Measurements from ENCODE around the gene CORO7.

The CORO7 gene

DNA sequence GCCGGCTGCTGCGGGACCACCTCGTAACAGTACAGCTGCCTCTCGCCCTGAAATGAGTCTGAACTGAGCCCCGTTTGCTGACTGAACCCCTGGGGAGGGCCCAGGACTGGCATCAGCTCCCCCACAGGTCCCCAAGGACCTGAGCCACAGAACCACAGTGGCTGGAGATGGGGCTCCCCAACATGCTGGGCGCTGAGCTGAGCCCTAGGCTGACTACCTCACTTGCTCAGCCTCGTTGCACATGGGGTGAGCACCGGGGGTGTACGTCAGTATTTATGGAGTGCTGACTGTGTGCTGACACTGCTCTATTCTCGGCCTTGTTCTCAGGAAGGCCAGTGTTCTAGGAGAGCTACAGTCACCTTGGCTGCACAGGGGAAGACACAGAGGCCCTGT lies 51.4 kb downstream of the CORO7 start:
- peak; percentile 48 for DNase-seq (ENCODE audit: extremely low spot score)
- TF ChIP-seq, protein P1, sequence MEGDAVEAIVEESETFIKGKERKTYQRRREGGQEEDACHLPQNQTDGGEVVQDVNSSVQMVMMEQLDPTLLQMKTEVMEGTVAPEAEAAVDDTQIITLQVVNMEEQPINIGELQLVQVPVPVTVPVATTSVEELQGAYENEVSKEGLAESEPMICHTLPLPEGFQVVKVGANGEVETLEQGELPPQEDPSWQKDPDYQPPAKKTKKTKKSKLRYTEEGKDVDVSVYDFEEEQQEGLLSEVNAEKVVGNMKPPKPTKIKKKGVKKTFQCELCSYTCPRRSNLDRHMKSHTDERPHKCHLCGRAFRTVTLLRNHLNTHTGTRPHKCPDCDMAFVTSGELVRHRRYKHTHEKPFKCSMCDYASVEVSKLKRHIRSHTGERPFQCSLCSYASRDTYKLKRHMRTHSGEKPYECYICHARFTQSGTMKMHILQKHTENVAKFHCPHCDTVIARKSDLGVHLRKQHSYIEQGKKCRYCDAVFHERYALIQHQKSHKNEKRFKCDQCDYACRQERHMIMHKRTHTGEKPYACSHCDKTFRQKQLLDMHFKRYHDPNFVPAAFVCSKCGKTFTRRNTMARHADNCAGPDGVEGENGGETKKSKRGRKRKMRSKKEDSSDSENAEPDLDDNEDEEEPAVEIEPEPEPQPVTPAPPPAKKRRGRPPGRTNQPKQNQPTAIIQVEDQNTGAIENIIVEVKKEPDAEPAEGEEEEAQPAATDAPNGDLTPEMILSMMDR (IDR thresholded peaks at IDR 0.05; ENCODE audit: control extremely low read depth, extremely low read depth, low read depth, missing control alignments) = no peak
- ChIA-PET POLR2A (interaction anchor here (0.6 kb wide), 1 partner anchor 733 kb away, joined by 3 read pairs; the partner anchor contains the start of gene EEF2KMT), CTCF (interaction anchor here (1.0 to 3.1 kb wide), 5 partner anchors 13 to 56 kb away, joined by 3 to 21 read pairs (median 3); partner anchors contain the start of gene PAM16)

DNA sequence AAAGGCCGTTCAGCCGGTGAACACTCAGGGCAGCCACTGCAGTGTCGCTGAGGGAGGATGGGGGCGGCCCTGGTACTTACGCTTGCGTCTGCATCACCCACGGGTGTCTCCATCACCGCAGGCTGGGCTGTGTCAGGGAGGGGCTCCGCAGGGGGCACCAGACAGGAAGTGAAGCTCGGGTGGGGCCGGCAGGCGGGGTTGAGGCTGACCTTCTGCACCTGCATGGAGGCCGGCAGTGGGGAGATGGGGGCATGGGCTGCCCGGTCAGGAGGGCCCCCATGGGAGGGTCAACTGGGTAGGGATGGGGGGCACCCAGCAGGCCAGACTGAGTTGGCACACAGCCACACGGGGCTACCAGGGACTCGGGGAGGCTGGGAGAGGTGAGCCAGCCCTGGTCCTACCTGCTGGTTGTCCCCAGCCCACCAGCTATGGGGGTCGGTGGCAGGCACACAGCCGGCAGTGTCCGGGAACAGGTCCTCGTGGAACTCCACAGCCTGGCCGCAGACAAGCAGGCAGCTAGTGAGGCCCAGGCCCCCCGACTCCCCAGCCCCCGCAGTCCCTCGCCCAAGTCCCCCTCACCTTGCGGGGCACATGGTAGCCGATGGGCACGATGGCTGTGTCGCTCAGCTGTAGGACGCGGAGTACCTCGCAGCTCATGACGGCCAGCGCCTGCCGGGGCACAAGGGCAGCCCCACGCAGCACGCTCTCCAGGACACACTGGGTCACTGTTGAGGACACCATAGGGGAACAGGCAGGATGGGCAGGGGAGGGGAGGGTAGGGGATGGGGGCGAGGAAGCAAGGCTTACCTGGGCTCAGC lies 52.0 kb downstream of the CORO7 start:
- CTCF ChIA-PET = interaction anchor here (1.0 to 3.1 kb wide), 4 partner anchors 14 to 55 kb away, joined by 3 to 21 read pairs (median 3); no protein-coding TSS in a partner anchor
- DNase-seq (ENCODE audit: extremely low spot score) = no peak
- POLR2A ChIA-PET = interaction anchor here (0.6 kb wide), 1 partner anchor 734 kb away, joined by 3 read pairs; the partner anchor contains the start of gene EEF2KMT
- TF ChIP-seq, protein P1 (IDR thresholded peaks at IDR 0.05; ENCODE audit: control extremely low read depth, extremely low read depth, low read depth, missing control alignments) = no peak

DNA sequence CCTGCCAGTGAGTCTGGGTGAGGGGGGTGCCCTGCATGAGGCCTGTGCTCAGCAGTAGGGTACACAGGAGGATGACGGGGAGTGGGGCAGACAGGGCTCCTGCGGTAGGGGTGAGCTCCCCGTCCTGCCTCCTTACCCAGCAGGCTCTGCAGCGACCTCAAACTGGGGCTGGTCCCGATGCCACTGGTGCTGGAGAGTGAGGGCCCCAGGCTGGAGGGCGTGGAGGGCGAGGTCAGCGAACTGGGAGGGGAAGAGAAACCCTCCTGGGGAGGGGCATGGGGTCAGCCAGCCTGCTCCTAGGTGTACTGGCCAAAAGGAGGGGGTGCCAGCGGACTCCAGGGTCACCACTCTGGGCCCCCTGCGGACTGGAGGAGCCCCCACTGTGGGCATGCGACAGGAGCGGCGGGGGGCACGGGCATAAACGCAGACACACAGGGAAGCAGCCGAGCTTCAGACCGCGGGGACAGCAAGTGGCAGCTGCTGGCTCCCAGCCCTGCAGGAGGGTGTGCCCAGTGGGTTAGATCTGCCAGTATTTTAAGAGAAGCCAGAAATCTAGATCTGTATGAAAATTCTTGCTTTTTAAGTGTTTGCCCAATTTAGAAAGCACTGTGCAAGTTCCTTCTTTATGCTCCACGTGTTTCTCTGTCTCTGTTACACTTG lies 53.8 kb downstream of the CORO7 start:
- TF ChIP-seq, protein P1 (IDR thresholded peaks at IDR 0.05; ENCODE audit: control extremely low read depth, extremely low read depth, low read depth, missing control alignments) = no peak
- ChIA-PET CTCF (interaction anchor here (1.1 to 5.2 kb wide), 2 partner anchors 9 to 40 kb away, joined by 3 to 64 read pairs; no protein-coding TSS in a partner anchor), POLR2A (no interaction called here)
- no peak for DNase-seq (ENCODE audit: extremely low spot score)

DNA sequence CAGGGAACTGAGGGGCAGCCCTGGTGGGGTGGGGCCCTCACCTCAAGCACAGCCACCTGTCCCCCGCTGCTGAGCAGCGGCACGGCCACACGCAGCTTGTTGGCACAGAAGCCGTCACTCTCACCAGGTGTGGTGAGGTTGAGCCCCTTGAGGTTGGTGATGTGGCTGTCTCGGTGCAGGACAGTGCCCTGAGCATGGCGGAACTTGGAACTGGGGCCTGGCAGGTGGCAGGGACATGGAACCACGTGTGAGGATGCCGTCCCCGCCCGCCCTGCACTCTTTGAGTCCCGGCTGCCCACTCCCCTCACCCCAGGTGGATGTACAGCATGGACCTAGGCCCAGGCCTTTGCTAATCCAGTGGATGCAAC lies 54.5 kb downstream of the CORO7 start:
- ChIA-PET CTCF (interaction anchor here (5.2 kb wide), 1 partner anchor 41 kb away, joined by 64 read pairs; no protein-coding TSS in a partner anchor), POLR2A (no interaction called here)
- TF ChIP-seq, protein P1 (IDR thresholded peaks at IDR 0.05; ENCODE audit: control extremely low read depth, extremely low read depth, low read depth, missing control alignments) = no peak
- no peak for DNase-seq (ENCODE audit: extremely low spot score)

DNA sequence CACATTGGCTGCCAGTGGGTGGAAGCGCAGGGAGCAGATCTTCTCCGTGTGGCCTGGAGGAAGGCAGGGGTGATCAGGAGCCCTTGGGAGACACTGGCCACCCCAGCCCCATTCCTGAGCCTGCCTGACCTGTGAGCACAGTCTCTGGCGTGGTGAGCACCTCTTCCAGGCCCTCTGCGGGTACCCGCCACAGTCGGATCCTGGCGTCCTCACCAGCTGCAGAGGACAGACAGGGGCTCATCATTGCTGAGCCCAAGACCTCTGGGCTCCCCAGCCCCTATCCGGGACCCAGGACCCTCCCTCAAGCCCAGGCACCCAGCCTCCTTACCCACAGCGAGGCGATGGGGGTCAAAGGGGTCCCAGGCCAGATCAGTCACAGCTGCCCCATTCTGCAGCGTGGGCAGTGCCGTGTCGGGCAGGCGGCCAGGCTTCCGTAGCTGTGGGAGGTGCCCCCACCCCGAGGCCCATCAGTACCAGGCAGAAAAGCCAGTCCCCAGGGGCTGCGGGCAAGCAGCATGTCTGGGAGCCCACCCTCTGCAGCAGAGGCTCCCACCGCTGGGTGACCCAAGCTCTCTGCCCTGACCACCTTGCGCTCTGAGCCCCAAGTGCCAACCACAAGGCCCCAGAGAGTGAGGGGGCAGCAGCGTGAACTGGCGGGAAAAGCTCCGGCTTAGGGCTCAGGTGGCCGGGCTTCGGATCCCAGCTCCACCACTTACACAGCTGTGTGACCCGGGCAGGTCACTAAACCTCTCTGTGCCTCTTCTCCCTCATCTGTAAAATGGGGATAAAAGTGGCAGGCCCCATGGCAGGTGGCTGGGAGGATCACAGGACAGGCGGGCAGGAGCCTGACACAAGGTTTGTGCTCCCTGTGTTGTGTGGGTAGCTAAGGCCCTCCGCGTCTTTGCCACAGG lies 55.1 kb downstream of the CORO7 start:
- ChIA-PET CTCF (interaction anchor here (1.2 to 5.2 kb wide), 3 partner anchors 10 to 42 kb away, joined by 5 to 64 read pairs (median 8); partner anchors contain the start of gene PAM16), POLR2A (no interaction called here)
- TF ChIP-seq, protein P1 (IDR thresholded peaks at IDR 0.05; ENCODE audit: control extremely low read depth, extremely low read depth, low read depth, missing control alignments) = no peak
- no peak for DNase-seq (ENCODE audit: extremely low spot score)
